ENCODE results near the gene ZBTB48. TPM values are rescaled to one million over a fixed set of nuclear protein-coding genes. Genes with fewer than 3 reads are reported as not detected.
A peak's percentile ranks its signal among the peaks of the same experiment; 100 is the strongest.

ZBTB48 gene
- total RNA-seq, 1 donor from 2014 or later, result 9.1 TPM

DNA sequence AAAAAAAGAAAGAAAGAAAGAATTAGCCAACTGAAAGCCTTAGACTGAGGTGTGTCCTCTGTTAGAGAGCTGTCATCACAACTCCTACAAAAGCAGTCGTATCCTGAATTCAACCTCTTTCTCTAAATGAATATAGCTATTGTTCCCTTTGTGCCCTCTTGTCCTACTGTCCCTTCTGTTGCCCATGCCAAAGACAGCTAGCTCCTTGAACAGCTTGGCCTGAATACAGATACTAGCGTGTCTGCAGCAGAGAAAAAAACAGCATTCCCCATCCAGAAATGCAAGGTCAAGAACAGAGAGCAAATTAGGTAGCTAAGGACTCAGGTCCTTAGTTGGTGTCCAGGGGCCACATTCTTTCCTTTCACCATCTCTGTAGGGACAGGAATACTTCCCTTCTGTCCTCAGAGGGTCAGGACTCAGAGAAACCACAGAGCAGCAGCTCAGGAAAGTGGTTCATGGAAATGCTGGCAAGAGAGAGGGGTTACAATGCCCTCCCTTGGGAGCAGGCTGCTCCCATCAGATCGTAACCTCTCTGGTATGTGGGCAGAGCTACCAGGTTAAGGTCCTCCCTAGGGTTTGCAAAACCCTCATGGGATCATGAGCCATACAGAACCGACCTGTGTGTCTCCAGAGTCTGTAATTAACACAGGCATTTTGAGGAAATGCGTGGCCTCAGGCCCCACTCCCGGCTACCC lies 1.8 kb upstream of the ZBTB48 start:
- Histone ChIP-seq H3K27ac (no peak overlapping the region), H3K27me3 (no peaks in the 10 kb centered on the region), H3K36me3 (no peaks in the 10 kb centered on the region), H3K4me3 (no peak overlapping the region), H3K4me1 (peaks cover 35% of the 10 kb centered on the region), H3K9me3 (no peaks in the 10 kb centered on the region)
- intact Hi-C loops (cut with DNase I), result no loop called here
- no peak for DNase-seq (ENCODE audit: extremely low spot score in 2 of 2)
- no peak for TF ChIP-seq POLR2AphosphoS5 (IDR thresholded peaks at IDR 0.05; ENCODE audit: insufficient read depth in 1 of 2, low read depth in 1 of 2)
- TF ChIP-seq POLR2A (IDR thresholded peaks at IDR 0.05), result no peak

DNA sequence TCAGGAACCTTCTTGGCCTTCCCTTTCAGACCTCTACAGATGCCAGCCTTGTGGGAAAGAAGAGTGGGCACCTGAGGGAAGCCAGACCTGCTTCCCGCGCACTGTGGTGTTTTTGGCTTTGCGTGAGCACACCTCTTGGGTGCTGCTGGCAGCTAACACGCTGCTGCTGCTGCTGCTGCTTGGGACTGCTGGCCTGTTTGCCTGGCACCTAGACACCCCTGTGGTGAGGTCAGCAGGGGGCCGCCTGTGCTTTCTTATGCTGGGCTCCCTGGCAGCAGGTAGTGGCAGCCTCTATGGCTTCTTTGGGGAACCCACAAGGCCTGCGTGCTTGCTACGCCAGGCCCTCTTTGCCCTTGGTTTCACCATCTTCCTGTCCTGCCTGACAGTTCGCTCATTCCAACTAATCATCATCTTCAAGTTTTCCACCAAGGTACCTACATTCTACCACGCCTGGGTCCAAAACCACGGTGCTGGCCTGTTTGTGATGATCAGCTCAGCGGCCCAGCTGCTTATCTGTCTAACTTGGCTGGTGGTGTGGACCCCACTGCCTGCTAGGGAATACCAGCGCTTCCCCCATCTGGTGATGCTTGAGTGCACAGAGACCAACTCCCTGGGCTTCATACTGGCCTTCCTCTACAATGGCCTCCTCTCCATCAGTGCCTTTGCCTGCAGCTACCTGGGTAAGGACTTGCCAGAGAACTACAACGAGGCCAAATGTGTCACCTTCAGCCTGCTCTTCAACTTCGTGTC lies 995 bp upstream of the ZBTB48 start:
- Histone ChIP-seq H3K27ac (peak overlapping the region; percentile 89), H3K4me3 (peak overlapping the region; percentile 73 to 95), H3K9me3 (no peaks in the 10 kb centered on the region), H3K27me3 (no peaks in the 10 kb centered on the region), H3K4me1 (peaks cover 35% of the 10 kb centered on the region), H3K36me3 (no peaks in the 10 kb centered on the region)
- intact Hi-C loops (cut with DNase I), result no loop called here
- TF ChIP-seq POLR2A (IDR thresholded peaks at IDR 0.05), result no peak
- no peak for TF ChIP-seq POLR2AphosphoS5 (IDR thresholded peaks at IDR 0.05; ENCODE audit: insufficient read depth in 1 of 2, low read depth in 1 of 2)
- no peak for TF ChIP-seq CTCF (IDR thresholded peaks at IDR 0.05)
- DNase-seq (ENCODE audit: extremely low spot score in 2 of 2), result no peak

DNA sequence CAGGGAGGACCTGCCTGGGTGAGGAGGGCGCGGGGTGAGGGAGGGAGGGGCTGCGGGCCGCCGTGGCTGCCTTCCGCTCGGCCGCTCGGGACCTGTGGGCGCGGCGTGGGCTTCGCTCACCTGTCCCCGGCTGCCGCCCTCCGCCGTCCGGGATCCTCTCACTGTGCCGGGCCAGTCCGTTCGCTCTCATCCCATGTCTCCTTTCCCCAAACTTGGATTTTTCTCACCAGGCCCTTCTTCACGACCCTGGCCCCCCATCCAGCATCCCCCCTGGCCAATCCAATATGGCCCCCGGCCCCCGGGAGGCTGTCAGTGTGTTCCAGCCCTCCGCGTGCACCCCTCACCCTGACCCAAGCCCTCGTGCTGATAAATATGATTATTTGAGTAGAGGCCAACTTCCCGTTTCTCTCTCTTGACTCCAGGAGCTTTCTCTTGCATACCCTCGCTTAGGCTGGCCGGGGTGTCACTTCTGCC lies 362 bp downstream of the ZBTB48 start:
- Histone ChIP-seq H3K4me1 (peaks cover 39% of the 10 kb centered on the region), H3K9me3 (no peaks in the 10 kb centered on the region), H3K27me3 (no peaks in the 10 kb centered on the region), H3K4me3 (peak overlapping the region; percentile 73 to 95), H3K36me3 (no peaks in the 10 kb centered on the region), H3K27ac (peak overlapping the region; percentile 89)
- TF ChIP-seq POLR2A (IDR thresholded peaks at IDR 0.05), result no peak
- TF ChIP-seq POLR2AphosphoS5 (IDR thresholded peaks at IDR 0.05; ENCODE audit: insufficient read depth in 1 of 2, low read depth in 1 of 2), result no peak
- no peak for TF ChIP-seq CTCF (IDR thresholded peaks at IDR 0.05)
- intact Hi-C loops (cut with DNase I), result no loop called here
- DNase-seq (ENCODE audit: extremely low spot score in 2 of 2), result no peak

DNA sequence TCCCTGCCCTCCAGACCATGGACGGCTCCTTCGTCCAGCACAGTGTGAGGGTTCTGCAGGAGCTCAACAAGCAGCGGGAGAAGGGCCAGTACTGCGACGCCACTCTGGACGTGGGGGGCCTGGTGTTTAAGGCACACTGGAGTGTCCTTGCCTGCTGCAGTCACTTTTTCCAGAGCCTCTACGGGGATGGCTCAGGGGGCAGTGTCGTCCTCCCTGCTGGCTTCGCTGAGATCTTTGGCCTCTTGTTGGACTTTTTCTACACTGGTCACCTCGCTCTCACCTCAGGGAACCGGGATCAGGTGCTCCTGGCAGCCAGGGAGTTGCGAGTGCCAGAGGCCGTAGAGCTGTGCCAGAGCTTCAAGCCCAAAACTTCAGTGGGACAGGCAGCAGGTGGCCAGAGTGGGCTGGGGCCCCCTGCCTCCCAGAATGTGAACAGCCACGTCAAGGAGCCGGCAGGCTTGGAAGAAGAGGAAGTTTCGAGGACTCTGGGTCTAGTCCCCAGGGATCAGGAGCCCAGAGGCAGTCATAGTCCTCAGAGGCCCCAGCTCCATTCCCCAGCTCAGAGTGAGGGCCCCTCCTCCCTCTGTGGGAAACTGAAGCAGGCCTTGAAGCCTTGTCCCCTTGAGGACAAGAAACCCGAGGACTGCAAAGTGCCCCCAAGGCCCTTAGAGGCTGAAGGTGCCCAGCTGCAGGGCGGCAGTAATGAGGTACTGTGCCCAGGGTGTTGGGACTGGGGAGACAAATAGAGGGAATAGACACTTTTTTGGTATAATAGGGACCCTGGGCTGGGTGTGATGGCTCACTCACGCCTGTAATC lies 1.0 kb downstream of the ZBTB48 start:
- H3K4me3 ChIP-seq, result peak overlapping the region; percentile 73 to 95
- no peak for DNase-seq (ENCODE audit: extremely low spot score in 2 of 2)
- peak overlapping the region; percentile 89 for H3K27ac ChIP-seq
- H3K27me3 ChIP-seq, result no peaks in the 10 kb centered on the region
- peaks cover 41% of the 10 kb centered on the region for H3K4me1 ChIP-seq
- TF ChIP-seq CTCF (IDR thresholded peaks at IDR 0.05) (no peak), POLR2AphosphoS5 (IDR thresholded peaks at IDR 0.05; ENCODE audit: insufficient read depth in 1 of 2, low read depth in 1 of 2) (no peak), POLR2A (IDR thresholded peaks at IDR 0.05) (no peak)
- intact Hi-C loops (cut with DNase I), result no loop called here
- no peaks in the 10 kb centered on the region for H3K36me3 ChIP-seq
- H3K9me3 ChIP-seq, result no peaks in the 10 kb centered on the region

- H3K27ac ChIP-seq, result no peak overlapping the region
- H3K36me3 ChIP-seq, result no peaks in the 10 kb centered on the region
- peaks cover 45% of the 10 kb centered on the region for H3K4me1 ChIP-seq
- H3K27me3 ChIP-seq, result no peaks in the 10 kb centered on the region
- TF ChIP-seq CTCF (IDR thresholded peaks at IDR 0.05), result no peak
- no peak for TF ChIP-seq POLR2A (IDR thresholded peaks at IDR 0.05)
- no peak for TF ChIP-seq POLR2AphosphoS5 (IDR thresholded peaks at IDR 0.05; ENCODE audit: insufficient read depth in 1 of 2, low read depth in 1 of 2)
- no peaks in the 10 kb centered on the region for H3K9me3 ChIP-seq
- H3K4me3 ChIP-seq, result no peak overlapping the region
- no peak for DNase-seq (ENCODE audit: extremely low spot score in 2 of 2)
- intact Hi-C loops (cut with DNase I), result no loop called here
These were observed 1.9 kb downstream of the ZBTB48 start for GRCh38 chr1:6581561-6582305.
